HL-60/S4 treated with phorbol 12-myristate 13-acetate at 8.2 ng/mL for 4 days and 3 days (cell line): Measurements from ENCODE around the gene SLC6A1.

ENCODE experiments used
- in situ Hi-C: fragments of 300-500 bp; cut with MboI; formaldehyde crosslinking; loops from 2 replicates; pipeline ENCODE4 v1.15.0; 2022; ENCODE audit warnings: low sequenced_read_pairs

The SLC6A1 gene

DNA sequence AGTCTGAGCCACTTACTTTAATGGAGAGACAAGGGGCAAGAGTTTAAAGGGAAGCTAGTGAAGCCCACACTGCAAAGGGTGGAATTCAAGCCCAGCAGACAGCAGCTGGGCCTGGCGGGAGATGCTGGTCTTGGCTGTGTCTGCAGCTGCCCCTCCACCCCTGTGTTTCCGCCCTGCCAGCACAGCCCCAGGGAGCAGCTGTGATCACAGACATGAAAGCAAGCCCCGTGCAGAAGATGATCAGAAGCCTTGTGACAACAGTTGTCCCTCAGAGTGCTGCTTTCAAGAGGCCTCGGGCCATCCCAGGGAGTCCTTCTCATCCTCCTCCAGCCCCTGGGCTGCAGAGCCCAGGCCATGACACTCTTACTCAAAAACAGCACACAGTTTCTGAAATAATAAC, 24.1 kb upstream of the SLC6A1 start:
- in situ Hi-C loops: no loop called here

DNA sequence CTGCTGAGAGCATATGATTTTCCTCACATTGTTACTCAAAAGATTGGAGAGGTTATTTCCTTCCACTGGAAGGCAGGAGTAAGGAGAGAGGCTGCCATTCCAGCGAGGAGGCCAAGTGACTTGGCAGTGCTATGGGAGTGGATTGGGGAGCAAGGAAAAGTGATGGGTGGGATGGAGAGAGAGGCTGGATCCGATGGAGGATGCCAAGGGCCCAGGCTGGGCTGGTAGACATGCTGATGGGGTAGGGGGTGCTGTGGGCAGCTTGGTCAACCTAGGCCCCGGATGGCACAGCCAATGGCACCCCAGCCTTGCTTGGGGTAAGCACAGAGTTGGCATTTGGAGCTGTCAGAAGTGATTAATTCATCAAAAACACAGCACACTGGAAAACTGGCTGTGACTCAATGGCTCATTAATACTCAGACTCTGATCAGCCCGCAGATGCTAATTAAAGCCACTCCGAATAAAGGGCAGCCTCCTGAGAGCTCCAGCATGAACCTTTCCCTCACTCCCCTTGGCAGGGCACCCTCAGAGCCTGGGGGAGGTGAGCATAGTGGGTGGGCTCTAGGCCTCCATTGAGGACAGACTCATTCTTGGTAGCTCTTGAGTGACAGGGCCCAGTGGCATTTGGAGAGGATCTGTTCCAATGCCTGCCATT, 22.1 kb upstream of the SLC6A1 start:
- in situ Hi-C loops: no loop called here

DNA sequence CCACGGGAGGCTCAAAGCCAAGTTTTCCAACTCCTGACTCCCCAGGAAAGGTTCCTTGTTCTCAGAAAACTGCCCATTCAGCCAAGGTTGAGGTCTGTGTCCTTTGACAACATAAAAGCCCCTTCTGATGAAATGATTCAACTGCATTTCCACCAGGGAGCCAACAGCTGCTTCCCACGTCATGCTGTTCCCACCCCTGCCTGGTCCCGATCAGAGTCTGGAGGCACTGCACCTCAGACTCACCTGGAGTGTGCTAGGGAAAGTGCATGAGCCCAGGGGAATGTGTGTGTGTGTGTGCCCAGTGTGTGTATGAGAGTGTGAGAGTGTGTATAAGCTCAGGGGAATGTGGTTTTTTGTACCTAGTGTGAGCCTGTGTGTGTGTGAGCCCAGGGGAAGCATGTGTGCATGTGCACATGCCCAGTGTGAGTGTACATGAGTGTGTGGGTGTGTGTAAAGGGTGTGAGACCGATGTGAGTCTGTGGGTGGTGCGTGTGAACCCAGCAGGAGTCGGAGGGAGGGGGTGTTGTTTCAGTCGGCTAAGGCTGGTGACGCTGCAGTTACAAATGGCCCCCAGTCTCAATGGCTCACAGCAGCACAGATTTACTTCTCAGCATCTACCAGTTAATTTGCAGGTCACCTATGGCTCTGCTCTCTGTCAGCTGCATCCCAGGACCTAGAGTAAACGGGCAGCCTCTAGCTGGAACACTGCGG, 20.3 kb upstream of the SLC6A1 start:
- in situ Hi-C loops: no loop called here

DNA sequence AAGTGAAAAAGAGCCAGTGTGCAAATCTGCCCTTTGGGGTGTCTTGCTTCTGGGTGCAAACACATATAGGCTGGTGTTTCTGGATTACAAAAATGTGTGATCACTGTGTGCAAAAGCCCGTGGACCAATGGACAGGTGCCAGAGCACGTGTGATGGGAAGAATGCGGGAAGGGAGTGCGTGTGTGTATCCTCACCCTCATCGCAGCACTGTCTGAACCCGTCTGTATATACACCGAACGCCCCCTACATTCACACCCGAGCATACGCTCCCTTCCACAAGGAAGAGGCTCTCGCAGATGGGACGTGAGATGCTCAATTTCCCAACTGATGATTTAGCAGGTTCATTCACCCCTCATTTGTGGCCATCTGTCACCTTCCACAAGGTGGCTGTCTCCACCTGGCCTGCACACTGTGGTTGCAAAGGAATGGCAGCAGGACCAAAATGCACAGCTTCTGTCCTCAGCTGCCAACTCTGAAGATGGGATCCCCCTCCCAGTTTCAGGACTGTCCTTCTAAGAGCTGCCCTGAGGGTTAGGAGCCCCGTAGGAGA, 19.4 kb upstream of the SLC6A1 start:
- in situ Hi-C loops: no loop called here

DNA sequence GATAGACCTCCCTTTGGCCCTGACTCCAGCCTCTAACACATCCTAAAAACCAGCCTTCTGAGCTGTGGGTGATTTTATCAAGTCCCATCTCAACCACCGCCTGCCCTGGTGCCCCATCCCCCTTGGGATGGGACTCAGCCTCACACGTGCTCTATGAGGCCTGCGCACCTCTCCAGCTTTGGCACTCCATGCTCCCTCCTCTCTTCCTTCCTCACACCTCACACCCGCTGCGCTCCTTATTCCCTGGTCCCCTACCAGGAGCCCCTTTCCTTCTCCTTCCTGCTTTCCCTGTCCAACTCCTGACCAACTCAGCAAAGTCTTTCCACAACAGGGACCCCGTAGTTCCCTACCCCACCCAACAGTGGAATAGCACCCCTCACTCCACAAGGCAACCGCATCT, 18.4 kb upstream of the SLC6A1 start:
- in situ Hi-C loops: no loop called here

DNA sequence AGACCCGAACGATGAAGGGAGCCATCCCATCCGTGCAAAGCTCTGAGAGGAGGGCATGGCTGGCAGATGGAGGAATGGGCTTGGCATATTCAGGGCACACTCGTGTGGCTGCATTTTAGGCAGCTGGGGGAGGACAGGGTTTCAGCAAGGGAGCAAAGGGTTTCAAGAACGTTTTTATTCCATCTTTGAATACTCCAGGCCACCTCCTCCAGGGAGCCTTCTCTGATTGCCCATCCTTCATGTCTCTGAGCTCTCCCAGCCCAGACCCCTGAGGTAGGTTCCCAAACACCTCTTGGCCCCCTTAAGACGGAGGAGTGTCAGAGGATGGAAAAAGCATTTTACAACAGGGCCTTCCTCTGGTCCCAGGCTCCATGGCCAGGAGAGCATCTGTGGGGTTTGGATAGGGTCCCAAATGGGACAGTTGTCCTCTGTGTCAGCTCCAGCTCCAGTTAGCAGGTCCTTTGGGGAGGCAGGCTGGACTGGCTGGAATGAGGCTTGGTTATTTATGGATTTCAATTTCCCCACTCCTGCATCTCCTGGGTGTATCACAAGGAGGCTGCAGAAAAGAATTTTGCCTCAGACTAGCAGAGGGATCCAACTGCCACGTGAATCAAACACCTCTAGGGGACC, 17.7 kb upstream of the SLC6A1 start:
- in situ Hi-C loops: no loop called here

DNA sequence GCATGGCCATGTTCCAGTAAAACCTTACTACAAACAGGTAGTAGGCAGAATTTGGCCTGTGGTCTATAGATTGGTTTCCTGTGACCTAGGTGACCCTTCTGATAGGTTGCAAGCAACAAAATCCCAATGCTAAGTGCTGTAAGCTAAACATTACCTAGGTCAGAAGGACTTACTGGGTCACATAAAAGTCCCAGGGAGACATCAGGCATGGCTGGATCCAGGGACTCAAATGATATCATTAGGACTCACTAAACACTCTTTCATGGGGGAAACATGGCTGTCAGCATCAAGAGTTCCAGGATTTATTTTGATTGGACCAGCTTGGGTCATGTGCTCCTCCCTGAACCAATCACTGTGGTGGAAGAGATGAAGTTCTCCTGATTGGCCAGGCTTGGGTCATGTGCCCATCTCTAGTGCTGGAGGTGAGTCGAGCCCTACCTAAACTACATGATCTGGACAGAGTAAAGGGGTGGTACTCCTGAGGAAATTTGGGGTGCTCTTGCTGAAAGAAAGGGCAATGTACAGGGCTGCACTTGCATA, 16.8 kb upstream of the SLC6A1 start:
- in situ Hi-C loops: no loop called here

DNA sequence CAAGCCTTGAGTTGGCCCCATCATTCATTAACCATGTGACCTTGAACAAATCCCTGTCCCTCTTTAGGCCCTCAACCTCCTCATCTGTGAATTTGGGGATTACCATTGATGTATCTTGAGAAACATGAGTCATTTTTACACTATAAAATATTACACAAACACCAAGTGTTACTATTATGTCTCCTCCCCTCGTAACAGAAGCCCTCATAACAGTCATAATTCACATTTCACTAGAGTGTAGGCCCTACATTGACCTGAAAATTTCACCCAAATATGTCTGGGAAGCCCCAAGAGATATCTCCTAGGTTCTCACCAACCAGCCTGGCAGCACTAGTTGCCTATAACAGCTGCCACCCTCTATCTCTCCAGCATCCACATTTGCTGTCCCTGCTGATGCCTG, 15.8 kb upstream of the SLC6A1 start:
- in situ Hi-C loops: no loop called here

DNA sequence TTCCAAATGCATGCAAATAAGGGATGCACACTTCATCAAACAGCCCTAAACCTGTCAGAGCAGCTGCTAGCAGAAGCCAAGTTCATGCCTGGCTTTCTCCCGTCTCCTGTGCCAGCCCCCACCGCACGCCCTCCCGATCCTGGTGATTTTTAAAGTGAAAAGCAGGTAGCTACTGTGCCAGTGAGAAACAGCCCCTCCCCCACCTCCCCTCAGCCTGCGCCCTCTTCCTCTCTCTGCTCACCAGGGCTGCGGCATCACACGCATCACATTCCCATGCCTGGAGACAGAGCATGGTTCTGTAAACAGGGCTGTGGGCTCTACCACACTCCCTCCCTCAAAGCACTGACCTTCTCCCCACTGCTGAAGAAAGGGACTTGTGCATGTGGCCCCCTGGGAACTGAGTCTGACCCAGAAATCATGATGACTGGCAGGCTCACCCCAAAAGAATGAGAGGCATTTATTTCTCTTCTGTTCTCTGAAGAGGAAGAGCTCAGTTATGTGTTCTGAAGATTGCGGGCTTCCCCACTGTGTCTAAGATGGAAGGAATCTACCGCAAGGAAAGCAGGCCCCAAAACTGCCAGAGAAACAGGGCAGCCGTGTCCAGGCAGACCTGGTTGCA, 14.5 kb upstream of the SLC6A1 start:
- in situ Hi-C loops: no loop called here

DNA sequence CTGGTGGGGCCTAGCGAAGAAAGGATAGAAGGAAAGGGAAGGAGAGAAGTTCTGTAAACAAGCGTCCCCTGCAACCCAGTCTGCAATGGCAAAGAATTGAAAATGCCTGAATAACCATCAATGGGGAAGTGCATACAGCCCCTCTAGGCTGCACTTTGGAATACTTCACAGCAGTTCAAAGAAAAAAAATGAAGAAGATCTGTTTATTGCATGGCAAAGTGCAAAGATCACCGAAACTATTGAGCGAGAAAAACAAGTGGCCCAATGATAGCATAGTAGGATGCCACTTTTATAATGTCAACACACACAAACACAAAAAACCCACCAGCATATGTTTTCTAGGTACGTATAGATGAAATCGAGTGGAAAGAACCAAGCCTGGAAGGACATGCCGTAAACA, 13.6 kb upstream of the SLC6A1 start:
- in situ Hi-C loops: no loop called here

DNA sequence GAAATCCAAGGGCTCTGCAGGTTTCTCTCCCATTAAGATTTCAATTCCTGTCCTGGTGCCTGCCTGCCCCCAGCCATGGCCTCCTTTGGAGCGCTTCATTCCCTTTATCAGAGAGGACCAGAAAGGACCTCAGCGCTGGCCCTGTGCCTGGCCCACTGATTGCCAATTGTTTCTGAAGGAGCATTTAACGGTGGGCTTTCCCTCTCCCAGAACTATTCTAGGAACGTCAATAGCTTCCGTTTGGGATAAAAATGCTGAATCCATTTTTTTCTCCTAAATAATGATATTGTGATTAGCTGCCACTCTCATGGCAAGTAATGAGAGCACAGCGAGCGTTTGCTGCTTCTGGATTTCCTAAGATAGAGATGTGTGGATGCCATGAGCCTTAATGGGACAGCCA, 12.2 kb upstream of the SLC6A1 start:
- in situ Hi-C loops: no loop called here

DNA sequence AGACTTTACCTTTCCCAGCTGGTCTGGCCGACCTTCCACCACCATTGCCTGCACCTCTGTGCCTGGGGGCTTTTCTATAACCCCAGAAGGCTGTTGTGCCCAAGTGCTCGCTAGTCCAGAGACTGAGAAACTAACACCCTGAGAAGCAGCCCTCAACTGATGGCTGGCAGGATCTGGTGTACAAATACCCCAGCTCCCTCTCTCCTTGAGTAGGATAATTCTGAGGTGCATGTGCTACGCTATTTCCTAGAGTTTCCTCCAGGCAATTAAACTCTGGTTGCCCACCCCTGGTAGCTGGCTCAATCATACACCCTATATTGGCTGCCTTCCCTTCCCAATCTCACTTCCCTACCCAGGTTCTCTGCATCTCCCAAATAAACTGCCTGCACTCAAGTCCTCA, 11.5 kb upstream of the SLC6A1 start:
- in situ Hi-C loops: no loop called here

DNA sequence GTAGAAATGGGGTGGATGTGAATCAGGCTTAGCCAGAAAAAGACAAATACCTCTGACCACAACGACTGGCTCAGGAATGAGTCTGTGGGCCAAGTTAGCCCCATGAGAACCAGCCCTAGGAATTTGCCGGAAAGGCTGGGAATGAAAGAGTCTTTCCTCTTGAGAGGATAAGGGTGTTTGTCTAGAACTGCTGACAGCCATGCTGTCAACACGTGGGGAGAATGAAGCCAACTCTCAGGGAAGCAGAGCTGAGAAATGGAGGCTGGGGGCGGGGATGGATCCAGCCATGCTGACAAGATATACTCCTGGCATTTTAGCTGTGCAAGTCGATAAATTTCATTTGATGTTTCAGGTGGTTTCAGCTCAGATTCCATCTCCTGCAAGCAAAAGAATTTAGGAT, 10.6 kb upstream of the SLC6A1 start:
- in situ Hi-C loops: no loop called here

DNA sequence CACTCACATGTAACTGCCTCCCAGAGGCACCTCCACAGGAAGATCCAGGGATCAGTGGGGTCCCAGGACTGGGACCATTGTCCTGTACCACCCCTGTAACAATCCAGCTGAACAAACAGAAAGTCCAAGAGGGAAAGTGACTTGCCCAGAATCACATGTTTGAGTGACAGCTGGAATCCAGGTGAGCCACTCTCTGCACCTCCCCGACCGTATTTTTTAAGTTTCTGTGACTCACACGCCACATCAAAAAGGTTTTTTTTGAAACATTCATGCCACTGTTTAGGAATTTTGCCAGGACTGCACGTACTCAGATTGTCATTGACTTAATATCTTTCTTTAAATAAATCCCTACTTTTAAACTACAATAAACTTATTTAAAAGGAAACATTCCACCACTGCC, 9.8 kb upstream of the SLC6A1 start:
- in situ Hi-C loops: no loop called here

DNA sequence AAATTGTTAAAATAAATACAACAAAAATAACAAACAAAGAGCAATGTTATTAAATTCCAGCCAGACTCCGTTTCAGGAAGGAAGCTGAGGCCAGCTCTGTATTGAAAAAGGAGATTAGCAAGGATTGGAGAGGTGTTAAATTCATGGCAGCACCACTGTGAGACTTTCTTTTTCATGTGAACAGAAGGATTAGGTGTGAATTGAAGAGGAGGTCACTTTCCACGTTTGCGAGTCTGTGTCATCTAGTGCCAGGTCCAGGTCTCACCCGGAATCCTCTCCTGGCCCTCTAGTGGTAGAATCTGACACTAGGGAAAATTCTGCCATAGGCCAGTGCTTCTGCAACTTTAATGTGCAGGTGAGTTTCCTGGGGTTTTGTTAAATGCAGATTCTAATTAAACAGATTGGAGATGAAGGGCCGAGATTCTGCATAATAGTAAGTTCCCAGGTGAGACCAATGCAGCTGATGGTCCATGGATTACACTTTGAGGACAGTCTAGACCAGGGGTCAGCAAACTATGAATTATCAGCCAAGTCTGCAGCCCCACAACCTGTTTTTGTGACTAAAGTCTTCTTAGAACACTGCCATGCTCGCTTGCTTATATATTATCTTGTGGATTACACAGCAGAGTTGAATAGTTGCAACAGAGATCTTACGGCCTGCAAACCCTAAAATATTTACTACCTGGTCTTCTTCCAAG, 9.2 kb upstream of the SLC6A1 start:
- in situ Hi-C loops: no loop called here

DNA sequence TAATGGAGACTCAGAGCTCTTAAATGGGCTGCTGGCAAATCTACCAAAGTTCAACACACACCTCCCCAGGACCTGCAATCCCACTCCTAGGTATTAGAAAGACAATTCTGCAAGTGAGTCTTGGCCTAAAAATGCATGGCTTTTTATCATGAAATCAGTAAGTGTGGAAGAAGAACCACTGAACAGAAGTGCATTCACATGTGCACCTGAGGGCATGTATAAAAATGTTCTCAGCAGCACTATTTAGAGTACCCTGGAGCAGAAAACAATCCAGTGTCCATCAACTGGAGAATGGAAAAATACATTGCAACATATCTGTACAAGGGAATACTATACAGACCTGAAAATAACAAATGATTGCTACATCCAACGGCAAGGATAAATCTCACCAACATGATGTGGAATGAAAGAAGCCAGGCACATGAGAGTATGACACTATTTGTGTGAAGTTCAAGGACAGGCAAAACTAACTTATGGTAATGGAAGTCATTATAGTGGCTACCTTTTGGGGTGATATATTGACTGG, 8.1 kb upstream of the SLC6A1 start:
- in situ Hi-C loops: no loop called here

DNA sequence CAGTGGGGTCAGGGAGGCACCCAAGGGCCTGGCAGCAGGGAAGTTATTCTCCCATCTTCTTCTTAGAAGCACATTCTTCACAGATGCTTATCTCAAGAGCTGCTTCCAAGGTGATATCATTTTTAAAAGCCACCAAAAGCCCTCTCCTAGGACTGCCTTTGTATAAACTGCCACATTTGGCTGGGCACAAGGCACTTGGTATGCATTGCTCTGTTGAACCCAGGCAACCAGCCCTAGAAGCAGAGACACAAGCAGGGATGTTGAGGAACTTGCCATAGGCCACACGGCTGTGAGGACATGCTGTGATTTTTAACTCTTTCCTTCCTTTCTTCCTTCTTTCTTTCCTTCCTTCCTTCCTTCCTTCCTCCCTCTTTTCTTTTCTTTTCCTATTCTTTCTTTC, 7.4 kb upstream of the SLC6A1 start:
- in situ Hi-C loops: no loop called here

DNA sequence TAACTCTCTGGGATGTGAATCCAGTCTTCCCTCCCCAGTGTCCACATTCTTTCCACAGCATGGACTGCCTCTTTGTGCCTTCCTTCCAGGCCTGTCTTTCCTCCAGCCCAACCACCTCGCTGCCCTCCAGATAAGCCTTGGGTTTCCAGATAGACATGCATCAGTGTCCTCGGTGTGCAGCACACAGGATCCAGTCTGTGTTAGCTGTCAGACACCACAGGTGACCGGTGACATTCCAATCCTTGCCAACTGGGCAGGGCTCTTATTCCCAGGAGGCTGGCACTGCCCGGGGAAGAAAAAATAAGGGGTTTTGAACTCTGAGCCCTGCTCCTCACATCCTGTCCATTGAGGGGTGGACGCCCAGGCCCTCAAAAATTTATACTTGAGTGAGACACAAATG, 6.0 kb upstream of the SLC6A1 start:
- in situ Hi-C loops: no loop called here

DNA sequence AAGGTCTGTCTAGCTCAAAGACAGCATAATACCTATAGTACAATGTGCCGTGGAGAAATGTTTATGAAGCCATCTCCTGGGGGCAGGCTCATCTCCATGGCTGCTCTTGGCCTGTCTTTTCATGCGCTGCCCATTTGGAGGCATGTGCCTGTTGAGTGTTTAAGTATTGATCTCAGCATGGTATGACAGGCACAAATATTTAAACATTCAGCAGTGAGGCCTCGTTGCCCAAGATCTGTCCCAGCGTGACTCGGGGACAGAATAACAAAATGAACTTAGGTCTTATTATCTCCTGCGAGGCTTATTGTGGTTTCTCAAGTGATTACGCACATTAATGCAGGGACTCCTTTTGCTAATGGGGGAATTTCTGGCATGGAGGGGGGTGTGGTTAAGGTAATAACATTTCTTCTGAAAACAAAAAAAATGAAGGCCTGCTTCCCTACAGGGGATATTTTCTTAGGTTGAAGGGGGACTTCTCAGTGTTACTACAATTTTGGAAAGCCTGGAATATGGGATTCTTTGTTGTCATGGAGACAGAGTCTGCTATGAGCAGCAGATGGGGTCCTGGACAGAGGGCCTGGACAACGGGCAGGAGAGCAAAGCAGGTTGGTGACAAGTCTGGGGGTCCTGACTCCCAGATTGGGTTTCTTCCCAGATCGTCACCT, 4.4 kb upstream of the SLC6A1 start:
- in situ Hi-C loops: no loop called here

DNA sequence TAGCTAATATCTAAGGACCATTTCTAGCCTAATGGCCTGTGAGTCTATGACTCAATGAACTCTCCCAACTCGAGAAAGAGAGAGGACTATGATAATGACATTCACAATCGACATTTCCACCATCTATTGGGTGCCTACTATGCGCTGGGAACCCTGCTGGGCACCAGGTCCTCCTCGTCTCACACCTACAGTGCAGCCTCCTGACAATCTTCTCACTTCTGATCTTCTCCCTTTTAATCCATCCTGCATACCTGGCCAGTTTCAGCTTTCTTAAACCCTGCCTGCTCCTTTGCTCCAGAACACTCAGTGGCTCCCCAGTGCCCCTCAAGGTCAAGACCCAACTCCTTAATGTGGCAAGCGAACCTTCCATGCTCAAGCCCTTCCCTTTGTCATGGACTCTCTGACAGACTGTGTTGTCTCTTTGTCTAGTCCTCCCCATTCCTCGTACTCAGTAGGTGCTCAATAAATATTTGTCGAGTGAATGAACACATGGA, 3.5 kb upstream of the SLC6A1 start:
- in situ Hi-C loops: no loop called here
